Stimulated activated CD8-positive, alpha-beta memory T cell treated with anti-CD3 and anti-CD28 coated beads, Interleukin-4, amount 100 ng/mL, for 4 hours (primary cell): Measurements from ENCODE around the gene NKD2.

Experiments used
- DNase-seq, 2 donors: peaks; one replicate each; pipeline ENCODE4 v3.0.0-alpha.2; 2020; ENCODE audit warnings: low read depth in 2 of 2, low spot score in 1 of 2

The NKD2 gene

DNA sequence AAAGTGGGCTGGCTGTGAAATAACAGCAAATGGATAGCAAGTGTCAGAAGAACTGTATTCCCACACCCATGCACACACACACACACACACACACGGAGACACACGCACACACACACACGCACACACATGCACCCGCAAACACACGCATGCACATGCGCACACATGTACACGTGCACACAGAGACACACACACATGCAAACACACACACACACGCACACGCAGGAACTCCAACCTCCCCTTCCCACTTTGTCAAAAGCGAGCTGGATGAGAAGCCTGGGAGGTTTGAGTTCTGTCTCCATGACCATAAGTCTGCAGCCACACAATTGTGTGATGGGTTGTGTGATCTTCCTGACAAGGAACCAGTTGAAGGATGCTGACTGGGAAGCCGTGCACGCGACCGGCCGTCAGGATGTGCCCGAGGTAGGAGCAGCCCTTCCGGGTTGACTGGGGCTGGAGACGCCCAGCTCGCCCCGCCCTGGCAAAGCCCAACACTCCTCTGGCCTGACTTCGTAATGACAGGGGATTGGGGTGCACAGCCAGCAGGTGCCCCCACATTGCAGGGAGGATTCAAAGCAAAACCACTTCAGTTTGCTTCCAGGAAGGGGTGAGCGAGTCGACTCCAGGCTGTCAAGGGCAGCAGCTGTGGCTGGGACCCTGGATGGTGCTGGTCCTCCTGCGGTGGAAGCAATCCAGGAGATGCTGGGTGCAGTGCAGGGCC, 29.3 kb upstream of the NKD2 start:
- no peak for DNase-seq

DNA sequence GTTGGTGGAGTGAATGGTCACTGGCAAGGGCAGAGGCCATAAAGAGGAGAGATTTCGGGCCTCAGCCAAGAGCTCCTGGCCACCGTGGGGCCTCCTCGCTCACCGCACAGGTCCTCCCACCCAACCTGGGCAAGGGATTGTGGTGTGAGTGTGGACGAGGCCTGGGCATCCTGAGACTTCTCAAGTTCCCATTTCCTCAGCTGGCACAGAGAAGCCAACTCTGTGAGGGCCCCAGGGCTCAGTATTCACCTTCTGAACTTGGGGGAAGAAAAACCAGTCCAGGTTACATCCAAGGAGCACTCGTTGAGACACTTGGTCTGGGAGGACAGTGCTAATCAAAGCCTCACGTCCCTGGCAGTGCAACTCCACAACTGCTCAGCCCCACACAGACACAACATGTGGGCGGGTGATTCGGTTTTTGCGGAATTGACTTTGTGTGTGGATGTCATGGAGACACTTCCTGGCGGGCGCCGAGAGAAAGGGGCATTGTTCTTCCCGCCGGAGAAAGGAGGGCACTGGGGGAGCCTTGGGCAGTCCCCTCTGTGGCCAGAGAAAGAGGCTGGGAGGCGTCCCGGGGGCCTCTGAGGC, 28.5 kb upstream of the NKD2 start:
- no peak for DNase-seq

DNA sequence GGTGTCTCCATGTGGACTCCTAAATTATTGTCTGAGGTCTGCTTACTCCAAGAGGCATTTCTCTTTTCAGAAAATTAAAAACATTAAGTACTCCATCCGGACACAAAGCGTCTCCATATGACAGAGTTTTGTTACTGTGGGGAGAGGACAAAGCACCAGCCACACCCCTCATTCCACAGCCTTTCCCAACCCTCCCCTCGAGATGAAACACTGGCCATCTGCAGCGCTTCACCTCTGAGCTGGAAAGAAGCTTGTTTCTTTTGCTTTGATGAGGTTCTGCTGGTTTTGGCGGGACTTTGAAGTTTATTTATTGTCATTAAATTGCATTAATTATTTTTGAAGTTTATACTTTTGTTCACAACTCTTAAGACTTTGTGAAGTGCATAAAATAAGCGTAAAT, 27.6 kb upstream of the NKD2 start:
- no peak for DNase-seq

DNA sequence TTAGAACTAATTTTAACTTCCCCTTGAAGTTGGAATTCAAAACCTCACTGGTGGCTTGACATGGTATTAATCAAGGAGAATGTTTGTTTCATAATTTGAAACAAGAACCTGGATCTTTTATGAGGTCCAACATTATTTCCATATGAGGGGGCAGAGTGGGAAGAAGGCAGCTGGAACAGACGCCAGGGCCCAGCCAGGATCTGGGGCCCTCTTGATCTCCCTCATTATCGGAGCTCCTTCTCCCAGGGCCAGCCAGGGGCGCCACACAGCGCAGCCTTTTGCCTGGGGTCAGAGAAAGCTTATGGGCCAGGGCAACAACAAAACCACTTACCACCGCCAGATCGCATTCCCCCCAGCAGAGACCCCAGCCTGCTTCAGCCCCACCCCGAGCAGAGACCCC, 27.1 kb upstream of the NKD2 start:
- DNase-seq = no peak

DNA sequence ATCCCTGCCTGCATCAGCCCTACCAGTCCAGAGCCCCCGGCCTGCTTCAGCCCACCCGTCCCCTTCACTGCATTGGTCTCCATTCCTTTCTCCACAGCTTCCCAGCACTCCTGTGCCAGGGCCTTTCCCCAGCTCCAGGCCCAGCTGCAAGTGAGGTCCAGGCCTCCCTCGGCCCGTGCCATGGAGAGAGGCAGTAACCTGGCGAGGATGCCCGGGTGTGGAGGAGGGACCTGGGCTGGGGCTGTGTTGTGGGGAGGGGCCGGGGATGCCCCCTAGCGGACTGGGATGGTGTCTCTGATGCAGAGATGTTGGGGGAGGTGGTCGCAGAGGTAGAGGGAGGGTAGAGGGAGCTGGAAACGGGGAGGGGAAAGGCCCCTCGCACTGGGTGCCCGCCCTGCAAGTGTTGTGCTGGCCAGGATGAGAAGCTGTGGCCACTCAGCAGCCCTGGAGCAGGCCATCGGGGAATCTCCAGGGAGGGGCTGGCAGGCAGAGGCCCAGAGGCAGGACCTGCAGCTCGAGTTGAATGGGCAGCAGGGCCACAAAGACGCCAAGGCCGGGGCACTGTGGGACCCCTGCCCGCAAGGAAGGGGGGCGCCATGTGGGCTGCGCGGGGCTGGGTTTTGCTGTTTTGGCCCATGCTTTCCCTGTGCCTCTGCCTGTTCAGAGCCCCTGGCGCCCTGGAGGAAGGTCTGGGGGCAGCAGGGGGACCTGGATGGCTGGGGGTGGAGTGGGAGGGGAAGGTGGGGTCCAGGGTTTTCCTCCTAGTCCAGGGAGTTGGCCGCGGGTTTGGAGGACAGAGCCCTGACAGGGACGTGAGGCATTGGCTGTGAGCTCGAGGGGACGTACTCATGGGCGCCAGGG, 26.0 kb upstream of the NKD2 start:
- DNase-seq = no peak

DNA sequence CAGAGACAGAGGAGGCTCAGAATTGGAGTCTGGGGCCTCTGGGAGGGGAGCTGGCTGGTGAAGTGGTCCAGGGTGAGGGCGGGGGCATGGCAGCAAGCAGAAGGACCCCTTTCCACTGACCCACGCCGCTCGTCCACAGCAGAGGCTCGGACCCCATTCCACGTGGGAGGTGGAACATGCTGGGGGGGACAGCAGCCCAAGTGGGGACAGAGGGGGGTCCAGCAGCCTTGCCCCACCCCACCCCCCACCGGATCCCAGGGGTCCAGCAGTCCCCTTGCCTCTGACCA, 25.4 kb upstream of the NKD2 start:
- DNase-seq = no peak

DNA sequence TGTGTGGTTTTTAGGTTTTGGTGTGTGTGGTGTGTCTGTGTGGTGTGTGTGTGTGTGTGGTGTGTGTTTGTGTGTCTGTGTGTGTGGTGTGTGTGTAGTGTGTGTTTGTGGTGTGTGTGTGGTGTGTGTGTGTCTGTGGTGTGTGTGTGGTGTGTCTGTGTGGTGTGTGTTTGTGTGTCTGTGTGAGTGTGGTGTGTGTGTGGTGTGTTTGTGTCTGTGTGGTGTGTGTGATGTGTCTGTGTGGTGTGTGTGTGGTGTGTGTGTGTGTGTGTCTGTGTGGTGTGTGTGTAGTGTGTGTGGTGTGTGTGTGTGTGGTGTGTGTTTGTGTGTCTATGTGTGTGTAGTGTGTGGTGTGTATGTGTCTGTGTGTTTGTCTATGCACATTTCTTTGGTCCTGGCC, 25.0 kb upstream of the NKD2 start:
- no peak for DNase-seq

DNA sequence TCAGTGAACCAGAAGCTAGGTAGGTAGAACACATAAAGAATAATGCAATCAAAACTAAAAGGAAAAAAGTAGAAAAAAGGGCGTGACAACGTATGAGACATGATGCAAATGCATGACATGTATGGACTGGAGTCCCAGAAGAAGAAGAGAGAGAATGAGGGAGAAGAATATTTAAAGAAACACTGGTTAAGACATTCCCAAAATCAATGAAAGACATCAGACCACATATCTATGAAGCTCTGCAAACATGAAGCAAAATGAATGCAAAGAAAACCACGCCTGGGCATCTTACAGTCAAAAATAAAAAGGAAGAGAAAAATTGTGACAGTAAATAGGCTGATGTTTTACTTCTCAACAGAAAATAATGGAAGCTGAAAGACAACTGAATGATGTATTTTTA, 23.8 kb upstream of the NKD2 start:
- no peak for DNase-seq

DNA sequence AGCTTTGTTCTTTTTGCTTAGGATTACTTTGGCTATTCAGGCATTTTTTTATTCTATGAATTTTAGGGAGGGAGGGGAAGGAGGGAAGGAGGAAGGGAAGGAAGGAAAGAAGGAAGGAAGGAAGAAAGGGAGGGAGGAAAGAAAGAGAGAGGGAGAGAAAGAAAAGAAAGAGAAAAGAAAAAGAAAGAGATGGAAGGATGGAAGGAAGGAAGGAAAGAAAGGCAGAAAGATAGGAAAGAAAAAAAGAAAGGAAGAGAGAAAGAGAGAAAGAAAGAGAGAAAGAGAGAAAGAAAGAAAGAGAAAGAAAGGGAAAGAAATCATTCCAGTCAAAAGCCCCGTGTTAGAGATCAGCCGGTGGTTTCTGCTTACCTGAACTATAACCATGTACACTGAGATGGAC, 20.8 kb upstream of the NKD2 start:
- DNase-seq = no peak

DNA sequence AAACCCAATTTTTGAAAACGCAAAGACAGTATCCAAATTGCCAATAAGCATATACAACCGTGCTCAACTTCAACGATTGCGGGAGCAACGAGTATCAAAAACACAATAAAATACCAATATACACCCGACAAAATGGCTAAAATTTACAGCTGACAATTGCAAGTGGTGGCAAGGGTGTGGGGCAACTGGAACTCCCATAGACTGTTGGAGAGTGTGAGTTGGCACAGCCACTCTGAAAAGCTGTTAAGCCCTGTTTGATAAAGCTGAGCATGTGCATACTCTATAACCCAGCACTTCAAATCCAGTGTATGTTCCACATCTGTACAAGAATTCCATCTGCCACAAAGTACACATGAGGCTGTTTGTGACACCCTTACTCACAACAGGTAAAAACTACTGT, 20.3 kb upstream of the NKD2 start:
- no peak for DNase-seq

DNA sequence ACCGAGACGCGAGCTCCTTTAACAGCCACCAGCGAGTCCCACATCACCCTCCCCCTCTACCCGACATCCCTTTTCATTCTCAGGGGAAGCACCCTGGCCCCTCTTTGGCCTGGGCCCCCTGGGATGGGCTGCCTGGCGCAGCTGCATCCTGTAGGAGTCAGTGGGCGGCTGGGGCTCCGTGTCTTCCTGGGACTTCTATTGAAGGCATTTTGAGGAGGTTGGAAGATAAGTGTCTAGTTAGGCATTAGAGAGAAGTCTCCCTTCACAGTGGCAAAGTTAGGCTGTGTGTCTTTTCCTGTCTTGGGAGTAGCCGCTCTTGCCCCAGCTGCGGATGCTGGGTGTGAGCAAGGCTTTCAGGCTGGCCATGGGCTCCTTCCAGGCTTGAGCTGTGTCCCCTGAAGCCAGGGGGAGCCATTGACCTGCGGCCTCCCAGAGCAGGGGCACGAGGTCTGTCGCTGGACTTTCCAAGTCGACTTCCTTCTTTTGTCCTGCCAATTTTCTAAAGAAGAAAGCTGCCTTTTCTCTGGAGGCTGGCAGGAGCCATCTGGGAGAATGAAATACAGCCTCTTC, 18.6 kb upstream of the NKD2 start:
- DNase-seq = no peak

DNA sequence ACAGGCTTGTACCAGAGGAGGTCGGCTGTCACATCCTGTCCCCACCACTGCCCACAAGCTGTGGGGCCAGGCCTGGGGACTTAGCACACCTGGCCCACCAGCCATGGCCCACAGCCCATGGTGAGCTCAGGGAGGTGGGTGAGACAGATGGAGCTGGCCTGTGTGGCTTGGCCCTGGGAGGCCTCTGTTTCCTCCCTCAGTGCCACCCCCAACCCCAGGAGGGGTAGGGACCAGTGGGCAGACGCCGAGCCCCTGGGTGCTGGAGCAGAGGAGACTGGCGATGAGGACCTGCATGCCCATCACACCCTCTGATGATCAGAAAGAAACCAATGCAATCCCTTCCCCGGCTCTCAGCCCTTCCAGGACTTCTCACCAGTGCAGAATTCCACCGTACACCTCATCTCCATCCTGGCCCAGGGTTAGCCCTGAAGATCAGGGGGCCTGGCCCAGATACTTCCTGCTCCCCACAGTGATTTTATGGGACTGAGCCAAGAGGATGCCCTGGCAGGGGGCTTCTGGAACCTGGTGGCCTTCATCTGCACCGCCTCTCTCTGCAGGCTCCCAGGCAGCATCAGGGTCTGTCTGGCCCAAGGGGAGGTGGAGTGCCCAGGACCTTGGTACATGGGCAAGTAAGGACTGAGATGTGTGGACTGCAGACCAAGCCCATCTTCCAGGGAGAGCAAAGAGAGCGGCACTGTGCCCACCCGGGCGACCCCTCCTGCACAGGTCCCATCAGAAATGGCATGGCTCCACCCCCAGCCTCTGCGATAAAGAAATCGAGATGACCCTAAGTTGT, 16.9 kb upstream of the NKD2 start:
- DNase-seq = no peak

DNA sequence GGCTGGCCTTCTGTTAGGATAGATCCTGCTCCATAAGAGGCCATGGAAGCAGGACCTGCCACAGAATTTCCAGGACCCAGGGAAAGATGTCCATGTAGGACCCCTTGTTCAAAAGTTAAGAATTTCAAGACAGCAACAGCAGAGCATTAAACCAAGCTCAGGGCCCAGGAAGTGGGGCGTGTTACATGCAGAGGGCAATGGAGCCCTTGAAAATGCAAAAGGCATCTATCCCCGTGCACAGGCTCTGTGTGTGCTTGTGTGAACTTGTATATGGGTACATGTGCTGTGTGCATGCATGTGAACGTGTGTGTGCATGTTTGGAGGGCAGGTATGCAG, 14.4 kb upstream of the NKD2 start:
- DNase-seq = no peak

DNA sequence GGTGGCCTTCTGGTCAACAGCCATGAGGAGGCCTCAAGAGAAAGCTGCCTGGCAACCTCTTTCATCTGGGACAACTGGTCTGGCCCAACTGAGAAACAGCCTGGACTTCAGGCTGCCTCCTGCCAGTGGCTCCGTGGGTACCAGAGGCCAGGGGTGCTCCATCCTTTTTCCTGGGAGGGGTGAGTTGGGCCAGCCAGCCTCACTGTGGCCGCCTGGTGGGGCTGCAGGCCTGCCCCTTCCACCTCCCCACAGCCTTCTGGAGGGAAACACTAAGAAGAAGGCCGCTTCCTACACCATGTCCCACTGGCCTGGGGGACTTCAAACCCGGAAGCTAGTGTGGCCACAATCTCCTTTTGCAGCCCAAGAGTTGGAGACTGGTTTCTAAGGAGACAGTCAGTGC, 13.8 kb upstream of the NKD2 start:
- DNase-seq = no peak

DNA sequence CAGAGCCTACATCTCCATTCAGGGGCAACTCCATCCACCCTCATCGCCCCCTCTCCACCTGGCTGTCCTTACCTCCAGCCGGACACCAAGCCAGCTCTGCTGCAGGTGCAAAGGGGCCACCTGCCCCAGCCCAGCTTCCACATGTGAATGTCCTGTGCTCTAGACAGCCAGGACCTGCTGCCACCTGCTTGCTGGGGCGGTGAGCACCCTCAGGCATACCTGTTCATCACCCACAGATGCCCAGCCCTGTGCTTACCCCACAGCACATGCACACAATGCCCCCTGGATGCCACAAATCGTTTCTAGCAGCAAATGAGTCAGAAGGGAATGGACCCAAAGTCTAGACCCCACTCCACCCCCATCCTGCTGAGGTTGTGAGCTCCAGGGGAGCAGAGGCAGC, 13.3 kb upstream of the NKD2 start:
- no peak for DNase-seq

DNA sequence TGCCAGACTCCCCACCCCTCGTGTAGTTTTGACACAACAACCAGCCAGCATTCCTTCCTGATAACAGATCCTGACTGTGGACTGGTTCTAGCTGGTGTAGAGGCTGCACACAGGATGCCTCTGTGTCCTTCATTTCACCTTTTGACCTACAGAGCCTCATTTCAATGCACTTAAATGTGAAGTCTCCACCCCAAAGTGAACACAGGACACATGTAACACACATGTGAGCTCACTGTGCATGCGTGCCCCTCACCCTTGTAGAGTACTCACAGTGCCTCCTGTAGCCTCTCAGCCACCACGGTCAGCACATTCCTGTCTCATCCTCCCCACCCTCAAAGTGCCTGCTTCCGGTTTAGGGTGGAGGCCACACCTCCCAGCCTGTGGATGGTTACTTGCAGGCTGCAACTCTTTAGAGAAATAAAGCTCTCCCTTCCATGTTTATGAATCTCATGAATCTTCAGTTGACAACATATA, 11.6 kb upstream of the NKD2 start:
- DNase-seq = no peak

DNA sequence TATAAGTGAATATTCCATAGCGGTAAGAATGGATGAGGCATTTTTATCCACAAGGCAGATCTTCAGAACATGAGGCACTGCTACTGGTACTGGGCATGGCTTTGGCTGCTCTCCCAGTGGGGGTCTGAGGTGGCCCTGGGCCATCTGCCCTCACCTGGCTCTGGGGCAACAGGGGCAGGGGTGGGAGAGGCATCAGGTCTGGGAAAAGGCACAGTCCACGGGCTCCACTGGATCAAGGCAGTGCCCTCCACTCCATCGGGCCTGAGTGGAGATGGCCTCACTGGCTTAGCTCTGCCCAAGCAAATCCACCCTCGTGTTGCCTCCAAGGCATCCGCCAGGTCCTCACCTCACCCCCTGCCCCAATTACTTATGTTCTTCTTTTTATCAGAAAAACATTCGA, 10.9 kb upstream of the NKD2 start:
- no peak for DNase-seq

DNA sequence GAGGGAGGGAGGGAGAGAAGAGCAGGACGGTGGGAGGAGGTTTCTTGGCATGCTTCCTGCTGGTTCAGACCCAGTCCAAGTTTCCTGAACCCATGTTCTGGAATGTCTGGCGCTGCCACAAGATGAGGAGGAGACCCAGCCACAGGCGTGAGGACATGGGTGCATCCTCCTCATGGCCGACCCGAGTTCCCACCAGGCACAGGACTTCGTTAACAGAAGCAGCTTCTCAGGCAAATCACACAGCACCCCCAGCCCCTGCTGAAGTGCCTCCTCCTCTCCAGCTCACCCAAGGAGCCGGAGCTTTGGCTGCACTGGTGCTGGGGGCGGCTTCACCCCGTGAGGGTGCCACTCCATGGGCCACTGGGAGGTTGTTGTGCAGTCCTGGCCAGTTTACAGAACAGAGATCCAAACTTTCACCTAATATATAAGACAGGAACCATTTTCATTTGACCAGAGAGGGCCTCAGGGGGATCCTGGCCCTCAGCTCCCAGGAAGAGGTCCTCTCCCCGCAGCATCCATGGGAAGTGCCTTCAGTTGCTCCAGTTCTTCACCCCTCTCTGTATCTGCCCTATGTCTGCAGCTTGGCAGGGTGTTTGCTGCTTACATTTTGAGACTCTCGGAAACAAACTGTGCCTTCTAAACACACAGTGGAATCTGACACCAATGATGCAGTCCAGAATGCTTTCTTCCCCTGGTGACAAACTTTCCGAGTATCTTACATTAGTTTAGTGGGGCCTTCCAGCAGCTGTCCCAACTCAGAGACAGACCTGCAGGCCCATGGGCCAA, 10.2 kb upstream of the NKD2 start:
- no peak for DNase-seq

DNA sequence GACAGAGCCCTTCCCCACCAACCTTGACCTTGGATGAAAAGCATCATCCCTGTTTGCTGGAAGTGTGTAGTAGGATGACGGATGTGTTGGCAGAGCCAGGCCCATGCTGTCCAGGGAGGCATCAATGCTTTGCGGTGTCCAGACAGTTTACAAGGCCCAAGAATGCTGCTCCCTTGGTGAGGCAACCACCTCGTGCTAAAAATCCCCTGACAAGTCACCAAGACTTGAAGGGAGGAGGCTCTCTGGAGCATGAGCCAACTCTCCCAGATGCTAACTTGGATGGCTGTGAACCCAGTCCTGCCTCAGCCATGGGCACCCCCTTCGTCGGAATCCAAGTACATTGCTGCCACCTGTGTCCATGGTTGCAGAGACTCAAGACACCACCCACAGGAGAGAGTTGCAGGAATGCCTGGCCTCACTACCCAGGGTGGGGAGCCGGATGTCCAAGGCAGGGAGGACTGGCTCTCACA, 9.5 kb upstream of the NKD2 start:
- DNase-seq = no peak

DNA sequence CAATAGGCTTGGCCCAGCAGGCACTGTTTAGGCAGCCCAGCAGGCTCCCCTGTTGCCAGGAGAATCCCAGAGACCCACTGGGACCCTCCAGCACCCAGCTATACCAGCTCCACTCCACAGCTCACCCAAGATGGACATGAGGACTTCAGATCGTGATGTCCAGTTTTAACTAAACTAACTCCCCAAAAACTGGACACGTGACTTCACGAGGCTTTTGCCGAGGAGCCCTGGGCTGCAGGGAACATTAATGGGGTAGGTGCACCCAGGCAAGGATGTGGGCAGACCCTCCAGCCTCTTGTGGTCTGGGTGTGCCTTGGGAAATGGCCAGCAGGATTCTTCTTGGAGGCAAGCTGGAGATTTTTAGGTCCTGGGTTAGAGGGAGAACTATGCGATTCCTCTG, 8.9 kb upstream of the NKD2 start:
- DNase-seq = no peak

DNA sequence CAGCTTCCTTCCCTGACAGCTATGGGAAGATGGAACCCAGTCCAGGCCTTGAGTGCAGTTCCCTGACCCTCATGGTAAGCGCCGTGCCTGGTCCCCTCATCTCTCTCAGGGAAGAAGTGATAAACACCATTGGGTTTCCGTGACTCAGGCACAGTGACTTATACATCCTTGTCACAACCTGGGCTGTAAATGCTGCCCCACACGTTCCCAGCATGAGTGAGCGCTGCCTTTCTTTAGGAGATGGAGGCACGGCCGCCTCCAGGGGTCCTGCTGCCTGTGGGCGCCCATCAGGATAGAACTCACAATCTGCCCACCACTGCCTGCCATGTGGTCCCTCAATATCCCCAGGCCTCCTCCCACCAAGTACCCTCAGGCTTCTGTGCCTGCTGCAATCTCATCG, 8.3 kb upstream of the NKD2 start:
- DNase-seq = no peak
